CD14-positive monocyte (primary cell): ENCODE measurements around the gene IFT122. TPM values are rescaled to one million over a fixed set of nuclear protein-coding genes. Genes with fewer than 3 reads are reported as not detected.

Experiments
- DNase-seq, 3 donors: peaks; one replicate each; pipeline ENCODE4 v3.0.0-alpha.2; 2011 to 2022
- H2AFZ ChIP-seq: 2 replicates; pipeline ENCODE4 v1.6.0; 2012; ENCODE audit warnings: mild to moderate bottlenecking, low read depth, low read length, inconsistent platforms; ENCODE audit not compliant: insufficient read depth, poor library complexity, severe bottlenecking
- H3K27ac ChIP-seq, 2 donors: 1 replicate in 1 of 2; 2 replicates in 1 of 2; pipeline ENCODE4 v1.5.1; 2012 to 2013; ENCODE audit warnings: low read length in 2 of 2, control low read depth in 1 of 2, inconsistent platforms in 1 of 2, low read depth in 1 of 2, mild to moderate bottlenecking in 1 of 2
- H3K27me3 ChIP-seq, 2 donors: one replicate each; pipeline versions ENCODE4 v1.6.0 to v1.6.1; 2011 to 2013; ENCODE audit warnings: low read length in 2 of 2; ENCODE audit not compliant: control insufficient read depth in 2 of 2, insufficient read depth in 2 of 2
- H3K36me3 ChIP-seq, 2 donors: replicated peaks in 1 of 2; 1 replicate in 1 of 2; 2 replicates in 1 of 2; pipeline versions ENCODE4 v1.5.1 to v1.6.1; 2012 to 2013; ENCODE audit warnings: low read length in 2 of 2, control low read depth in 1 of 2, inconsistent platforms in 1 of 2, mild to moderate bottlenecking in 1 of 2; ENCODE audit not compliant: insufficient read depth in 2 of 2, control insufficient read depth in 1 of 2
- H3K4me1 ChIP-seq, 2 donors: 1 replicate in 1 of 2; 2 replicates in 1 of 2; pipeline versions ENCODE4 v1.5.1 to v1.6.1; 2012 to 2013; ENCODE audit warnings: low read length in 2 of 2, control low read depth in 1 of 2, inconsistent platforms in 1 of 2, mild to moderate bottlenecking in 1 of 2, moderate library complexity in 1 of 2; ENCODE audit not compliant: insufficient read depth in 2 of 2, control insufficient read depth in 1 of 2
- H3K4me2 ChIP-seq: replicated peaks from 2 replicates; pipeline ENCODE3; 2012; ENCODE audit warnings: low read length, moderate library complexity, mild to moderate bottlenecking; ENCODE audit not compliant: poor library complexity, severe bottlenecking; ENCODE audit errors: extremely low read depth
- H3K4me3 ChIP-seq, 3 experiments: fragments of 200-600 bp in 1 of 3; sonication (generic) in 1 of 3; replicated peaks in 1 of 3; 1 replicate in 2 of 3; 2 replicates in 1 of 3; pipeline ENCODE4 v1.5.1; 2011 to 2013; ENCODE audit warnings: low read length in 3 of 3, mild to moderate bottlenecking in 3 of 3, control low read depth in 2 of 3, low read depth in 2 of 3, inconsistent platforms in 1 of 3, moderate library complexity in 1 of 3
- H3K79me2 ChIP-seq: 2 replicates; pipeline ENCODE4 v1.6.0; 2012; ENCODE audit warnings: mild to moderate bottlenecking, control low read depth, inconsistent platforms, low read length, moderate library complexity; ENCODE audit not compliant: insufficient read depth
- H3K9ac ChIP-seq: 2 replicates; pipeline ENCODE4 v1.6.0; 2017; ENCODE audit warnings: low read length, mild to moderate bottlenecking; ENCODE audit not compliant: insufficient read depth, poor library complexity, severe bottlenecking
- H3K9me3 ChIP-seq, 2 donors: replicated peaks in 1 of 2; 1 replicate in 1 of 2; 2 replicates in 1 of 2; pipeline versions ENCODE4 v1.5.1 to v1.6.1; 2012 to 2013; ENCODE audit warnings: low read length in 2 of 2, control low read depth in 1 of 2; ENCODE audit not compliant: control insufficient read depth in 1 of 2, insufficient read depth in 1 of 2
- H4K20me1 ChIP-seq: 2 replicates; pipeline ENCODE4 v1.6.0; 2012; ENCODE audit warnings: mild to moderate bottlenecking, low read length, control low read depth, moderate library complexity; ENCODE audit not compliant: insufficient read depth
- H3K27ac Mint-ChIP-seq, 7 donors: one replicate each; pipeline ENCODE4 v1.8.0; 2020; ENCODE audit warnings: mild to moderate bottlenecking in 7 of 7, mixed read lengths in 7 of 7, moderate library complexity in 6 of 7, inconsistent platforms in 2 of 7
- H3K27me3 Mint-ChIP-seq, 3 donors: one replicate each; pipeline ENCODE4 v1.8.0; 2021 to 2022; ENCODE audit warnings: low read depth in 3 of 3, mild to moderate bottlenecking in 3 of 3, mixed read lengths in 3 of 3, moderate library complexity in 3 of 3, inconsistent platforms in 1 of 3
- H3K36me3 Mint-ChIP-seq, 2 donors: one replicate each; pipeline ENCODE4 v1.8.0; 2020; ENCODE audit warnings: mixed read lengths in 2 of 2, inconsistent platforms in 1 of 2, mild to moderate bottlenecking in 1 of 2
- H3K4me1 Mint-ChIP-seq: one replicate; pipeline ENCODE4 v1.8.0; 2020; ENCODE audit warnings: mild to moderate bottlenecking, mixed read lengths
- H3K4me3 Mint-ChIP-seq, 2 donors: one replicate each; pipeline ENCODE4 v1.8.0; 2020; ENCODE audit warnings: mild to moderate bottlenecking in 2 of 2, mixed read lengths in 2 of 2, moderate library complexity in 1 of 2
- H3K9me3 Mint-ChIP-seq, 7 donors: one replicate each; pipeline ENCODE4 v1.8.0; 2020 to 2022; ENCODE audit warnings: mixed read lengths in 7 of 7, mild to moderate bottlenecking in 6 of 7, moderate library complexity in 6 of 7, inconsistent platforms in 2 of 7
- CTCF ChIP-seq: fragments of 200-600 bp; IDR thresholded peaks from one replicate; pipeline ENCODE4 v1.8.0; 2022; ENCODE audit warnings: antibody characterized with exemption, mild to moderate bottlenecking
- WGBS: methylation state at CpG from one replicate; pipeline ENCODE4 v1.1.5; 2013; ENCODE audit warnings: missing lambda C conversion rate; ENCODE audit not compliant: insufficient coverage; 5-methylcytosine and 5-hydroxymethylcytosine counted together
- intact Hi-C, 2 donors: fragments of 100-400 bp; cut with micrococcal nuclease; formaldehyde crosslinking; loops; one replicate each; pipeline versions ENCODE4 v1.15.0 to v1.15.1; 2023
- polyA plus RNA-seq, 3 donors: library from polyadenylated mRNA; depleted of rRNA in 1 of 3; unstranded in 2 of 3; stranded (reverse) in 1 of 3; fragments of 300-500 nt in 2 of 3; fragments of >200 nt in 1 of 3; fragmentation: Illumina TruSeq in 2 of 3; gene quantifications; 1 replicate in 2 of 3; 2 replicates in 1 of 3; pipeline ENCODE4 v1.2.3, GENCODE V29; 2012 to 2021

IFT122 gene
- polyA plus RNA-seq, 3 donors = 3.3 to 12.2 (median 3.6) TPM

GRCh38 chr3:129555616-129556357 lies 115.8 kb downstream of the IFT122 start:
- no peak overlapping the region for H3K9ac ChIP-seq
- no peaks in the 10 kb centered on the region for H4K20me1 ChIP-seq
- H3K36me3 ChIP-seq = peaks cover 48 to 60% of the 10 kb centered on the region in 2 donors
- no peak overlapping the region for H2AFZ ChIP-seq
- no peak overlapping the region for H3K4me2 ChIP-seq
- TF ChIP-seq CTCF = no peak
- Mint-ChIP-seq H3K27me3 (peaks cover 0 to 2% (median 0%) of the 10 kb centered on the region in 3 donors), H3K4me3 (no peak overlapping the region), H3K36me3 (peaks cover 49 to 57% of the 10 kb centered on the region in 2 donors), H3K4me1 (peaks cover 34% of the 10 kb centered on the region), H3K27ac (peak overlapping the region in 6 of 7 donors; percentile 22 to 75 (median 36)), H3K9me3 (no peaks in the 10 kb centered on the region)
- DNase-seq = no peak
- no peak overlapping the region for H3K4me3 ChIP-seq
- no peaks in the 10 kb centered on the region for H3K79me2 ChIP-seq
- no peaks in the 10 kb centered on the region for H3K27me3 ChIP-seq
- peaks cover 20 to 27% of the 10 kb centered on the region in 2 donors for H3K4me1 ChIP-seq
- intact Hi-C loops = no loop called here
- H3K9me3 ChIP-seq = no peaks in the 10 kb centered on the region
- no peak overlapping the region for H3K27ac ChIP-seq
- WGBS = 67% methylated on average over 10 of the region's 18 CpGs

GRCh38 chr3:129556358-129556695 lies 116.3 kb downstream of the IFT122 start:
- no peaks in the 10 kb centered on the region for H3K9me3 Mint-ChIP-seq
- H3K9me3 ChIP-seq = no peaks in the 10 kb centered on the region
- peaks cover 50 to 59% of the 10 kb centered on the region in 2 donors for H3K36me3 Mint-ChIP-seq
- H3K27me3 Mint-ChIP-seq = peaks cover 0 to 2% (median 0%) of the 10 kb centered on the region in 3 donors
- no peak overlapping the region for H2AFZ ChIP-seq
- no peaks in the 10 kb centered on the region for H3K27me3 ChIP-seq
- H4K20me1 ChIP-seq = no peaks in the 10 kb centered on the region
- no peak for TF ChIP-seq CTCF
- no peak overlapping the region for H3K4me2 ChIP-seq
- intact Hi-C loops = no loop called here
- H3K4me3 Mint-ChIP-seq = no peak overlapping the region
- DNase-seq = no peak
- H3K4me1 Mint-ChIP-seq = peaks cover 34% of the 10 kb centered on the region
- WGBS = 96% methylated on average over 10 of the region's 15 CpGs
- no peak overlapping the region for H3K4me3 ChIP-seq
- H3K36me3 ChIP-seq = peaks cover 53 to 65% of the 10 kb centered on the region in 2 donors
- no peak overlapping the region for H3K9ac ChIP-seq
- peaks cover 20 to 27% of the 10 kb centered on the region in 2 donors for H3K4me1 ChIP-seq
- H3K79me2 ChIP-seq = no peaks in the 10 kb centered on the region
- H3K27ac Mint-ChIP-seq = peak overlapping the region in 1 of 7 donors; percentile 75
- no peak overlapping the region for H3K27ac ChIP-seq
